ENCODE measurements around the gene PBX2.
"Not testable (repeated sequence)": the region's sequence is repeated elsewhere in the genome, so short reads cannot be mapped to it uniquely, and the experiment has no call there.

The PBX2 gene

DNA sequence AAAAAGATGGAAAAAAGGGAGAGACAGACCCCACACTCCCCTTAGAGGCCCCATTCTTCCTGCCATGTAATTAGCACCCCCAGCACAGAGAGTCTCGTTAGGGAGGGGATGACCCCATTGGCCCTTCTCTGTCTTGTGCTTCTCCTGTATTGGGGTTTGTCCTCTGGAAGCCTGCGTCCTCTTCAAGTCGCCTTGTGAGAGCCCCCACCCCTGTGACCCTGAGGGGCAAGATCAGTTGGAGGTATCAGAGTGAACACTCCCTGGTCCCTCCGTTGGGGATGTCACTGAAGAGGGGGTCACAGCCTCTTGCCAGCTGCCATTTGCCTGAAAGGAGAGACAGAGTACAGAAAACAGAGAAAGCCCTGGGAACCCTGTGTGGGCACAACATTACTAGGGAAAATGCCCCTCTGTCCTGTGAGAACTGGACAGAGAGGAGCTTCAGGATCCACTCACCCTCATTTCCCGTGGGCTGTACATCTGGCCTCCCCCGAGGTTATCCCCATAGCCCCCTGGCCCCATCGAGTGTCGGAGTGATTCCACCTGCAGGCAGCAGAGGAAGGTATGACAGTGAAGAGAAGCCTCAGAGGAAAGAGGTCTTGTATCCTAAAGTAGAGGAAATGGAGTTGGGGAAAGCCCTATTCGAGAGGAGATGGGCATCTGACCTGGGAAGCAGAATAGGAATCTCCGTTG lies 3.7 kb downstream of the PBX2 start:
- DNase-seq = not testable (repeated sequence)

DNA sequence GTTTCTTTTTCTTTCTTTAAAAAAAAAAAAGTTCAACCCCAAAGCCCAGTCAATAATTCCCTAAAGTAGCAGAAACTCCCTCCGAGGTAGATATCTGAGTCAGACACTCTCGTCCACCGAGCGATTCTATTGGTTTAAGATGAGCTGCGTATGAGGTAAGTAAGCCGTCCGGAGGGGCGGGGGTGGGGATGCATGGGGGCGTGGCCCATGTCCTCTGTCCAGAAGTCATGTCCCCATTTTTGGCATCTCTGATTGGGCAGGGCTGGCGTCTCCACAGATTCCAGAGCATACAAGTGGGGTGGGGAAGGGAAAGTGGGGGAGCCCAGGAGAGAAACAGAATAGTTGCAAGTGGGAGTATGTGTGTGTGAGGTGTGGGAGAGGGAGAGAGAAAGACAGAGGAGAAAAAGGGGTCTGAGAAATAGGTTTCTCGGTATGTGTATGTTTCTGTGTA lies 4.3 kb downstream of the PBX2 start:
- peak; percentile 72 for DNase-seq

DNA sequence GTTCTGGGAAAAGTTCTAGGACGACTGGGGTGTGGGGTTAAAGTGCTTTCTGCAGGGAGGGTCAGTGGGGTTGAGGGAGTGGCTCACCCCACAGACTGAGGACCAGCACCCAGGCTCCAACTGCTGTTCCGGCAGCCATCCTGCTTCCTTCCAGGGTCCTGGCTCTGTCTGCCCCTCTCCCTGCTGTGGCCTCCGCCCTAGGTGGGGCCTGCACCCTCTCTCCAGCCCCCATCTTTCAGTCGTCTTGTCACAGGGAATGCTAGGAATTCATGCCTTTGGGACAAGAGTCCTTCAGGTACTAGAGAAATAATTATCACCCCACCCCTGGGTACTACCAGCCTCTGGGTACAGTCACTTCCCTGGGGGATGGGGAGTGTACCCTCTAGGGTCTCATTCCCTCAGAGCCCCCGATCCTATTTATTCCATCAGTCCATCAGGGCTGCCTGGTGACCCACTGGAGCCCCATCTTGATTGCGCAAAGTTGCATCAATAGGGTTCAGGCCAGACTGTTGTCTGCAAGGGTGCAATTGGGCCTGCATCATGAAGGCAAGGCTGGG lies 5.8 kb downstream of the PBX2 start, which contains the start of gene AGER:
Gene AGER (minus strand): TSS at position 170 of the 557 bp plus-strand sequence. CDS start 31 bp downstream, at position 139.
- DNase-seq = no peak

DNA sequence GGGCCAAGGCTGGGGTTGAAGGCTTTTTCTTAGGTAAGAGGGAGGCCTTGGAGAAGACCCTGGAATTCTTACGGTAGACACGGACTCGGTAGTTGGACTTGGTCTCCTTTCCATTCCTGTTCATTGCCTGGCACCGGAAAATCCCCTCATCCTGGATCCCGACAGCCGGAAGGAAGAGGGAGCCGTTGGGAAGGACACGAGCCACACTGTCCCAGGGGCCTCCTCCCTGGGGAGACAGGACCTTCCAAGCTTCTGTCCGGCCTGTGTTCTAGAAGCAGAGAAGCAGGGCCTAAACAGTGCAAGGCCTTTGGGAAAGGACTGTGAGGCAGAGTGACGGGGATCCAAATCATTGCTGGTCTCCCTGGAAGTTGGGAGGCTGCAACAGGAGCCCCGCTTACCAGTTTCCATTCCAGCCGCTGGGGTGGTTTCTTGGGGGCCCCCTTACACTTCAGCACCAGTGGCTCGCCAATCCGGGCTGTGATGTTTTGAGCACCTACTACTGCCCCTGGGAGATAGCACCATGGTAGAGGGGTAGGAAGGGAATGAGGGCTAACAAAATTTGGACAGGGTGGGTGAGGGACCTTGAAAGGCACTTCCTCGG lies 6.4 kb downstream of the PBX2 start:
- DNase-seq = no peak

DNA sequence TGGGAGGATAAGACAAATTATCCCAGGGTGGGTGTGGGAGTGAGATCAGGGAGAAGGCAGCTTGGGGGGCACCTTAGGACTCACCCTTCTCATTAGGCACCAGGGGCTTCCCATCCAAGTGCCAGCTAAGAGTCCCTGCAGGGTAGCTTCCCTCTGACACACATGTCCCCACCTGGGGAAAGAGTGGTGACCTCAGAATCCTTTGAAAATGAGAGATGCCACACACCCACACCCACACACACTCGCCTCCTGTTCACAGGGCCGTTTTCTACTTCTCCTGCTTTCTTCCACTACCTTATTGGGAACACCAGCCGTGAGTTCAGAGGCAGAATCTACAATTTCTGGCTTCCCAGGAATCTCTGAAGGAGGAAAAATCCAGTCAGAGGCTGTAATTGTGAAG lies 7.0 kb downstream of the PBX2 start:
- DNase-seq = no peak

DNA sequence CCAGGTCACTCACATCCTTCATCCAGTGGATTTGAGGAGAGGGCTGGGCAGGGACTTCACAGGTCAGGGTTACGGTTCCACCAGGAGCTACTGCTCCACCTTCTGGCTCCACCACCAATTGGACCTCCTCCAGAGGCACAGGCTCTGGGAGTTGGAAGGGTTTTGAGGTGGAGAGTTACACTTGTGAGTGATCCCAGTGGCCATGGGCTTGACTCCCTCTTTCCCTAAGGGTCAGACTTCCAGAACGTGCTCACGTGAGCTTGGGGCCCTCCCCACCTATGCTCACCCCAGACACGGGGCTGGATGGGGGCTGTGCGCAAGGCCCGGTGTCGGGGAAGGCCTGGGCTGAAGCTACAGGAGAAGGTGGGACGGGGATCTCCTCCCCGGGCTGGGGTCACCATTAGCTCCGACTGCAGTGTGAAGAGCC lies 7.4 kb downstream of the PBX2 start:
- no peak for DNase-seq

DNA sequence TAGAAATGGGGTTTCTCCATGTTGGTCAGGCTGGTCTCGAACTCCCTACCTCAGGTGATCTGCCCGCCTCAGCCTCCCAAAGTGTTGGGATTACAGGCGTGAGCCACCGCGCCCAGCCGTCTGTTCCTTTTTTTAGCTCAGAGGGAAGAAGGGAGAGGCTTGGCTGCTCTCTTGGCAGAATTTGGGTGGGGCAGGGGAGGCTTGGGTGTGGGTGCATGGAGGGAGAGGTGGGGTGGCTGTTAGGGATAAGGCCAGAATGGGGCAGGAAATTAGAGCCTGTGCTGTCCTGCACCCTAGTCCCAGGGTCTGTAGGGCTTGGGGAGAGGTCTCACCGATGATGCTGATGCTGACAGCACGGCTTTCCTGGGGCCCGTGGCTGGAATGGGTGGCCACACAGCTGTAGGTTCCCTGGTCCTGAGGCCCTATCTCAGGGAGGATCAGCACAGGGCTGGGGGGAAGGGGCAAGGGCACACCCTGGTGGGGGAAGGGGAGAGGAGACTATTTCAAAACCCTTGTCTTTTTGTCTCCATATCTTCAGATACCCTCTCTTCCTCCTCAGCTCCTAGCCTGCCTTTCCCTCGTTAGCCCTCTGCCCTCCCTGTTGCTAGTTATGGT lies 8.0 kb downstream of the PBX2 start:
- no peak for DNase-seq

DNA sequence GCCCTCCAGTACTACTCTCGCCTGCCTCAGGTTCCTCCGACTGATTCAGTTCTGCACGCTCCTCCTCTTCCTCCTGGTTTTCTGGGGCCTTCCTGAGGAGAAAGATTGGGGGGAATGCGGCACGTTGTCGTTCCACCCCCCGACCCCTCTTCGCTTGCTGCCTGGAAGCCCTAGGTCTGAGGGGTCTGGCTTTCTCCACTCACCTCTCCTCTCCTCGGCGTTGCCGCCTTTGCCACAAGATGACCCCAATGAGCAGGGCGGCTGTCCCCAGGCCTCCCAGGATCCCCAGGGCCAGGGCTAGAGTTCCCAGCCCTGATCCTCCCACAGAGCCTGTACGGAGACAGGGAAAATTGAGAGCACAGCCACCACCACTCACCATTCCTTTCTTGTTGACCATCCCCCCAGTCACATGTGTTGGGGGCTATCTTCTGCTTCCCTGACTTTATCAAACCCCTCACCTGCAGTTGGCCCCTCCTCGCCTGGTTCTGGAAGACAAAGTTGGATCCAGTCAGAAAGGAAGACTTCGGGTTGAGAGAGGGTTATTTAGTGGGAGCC lies 8.8 kb downstream of the PBX2 start:
- DNase-seq = no peak

DNA sequence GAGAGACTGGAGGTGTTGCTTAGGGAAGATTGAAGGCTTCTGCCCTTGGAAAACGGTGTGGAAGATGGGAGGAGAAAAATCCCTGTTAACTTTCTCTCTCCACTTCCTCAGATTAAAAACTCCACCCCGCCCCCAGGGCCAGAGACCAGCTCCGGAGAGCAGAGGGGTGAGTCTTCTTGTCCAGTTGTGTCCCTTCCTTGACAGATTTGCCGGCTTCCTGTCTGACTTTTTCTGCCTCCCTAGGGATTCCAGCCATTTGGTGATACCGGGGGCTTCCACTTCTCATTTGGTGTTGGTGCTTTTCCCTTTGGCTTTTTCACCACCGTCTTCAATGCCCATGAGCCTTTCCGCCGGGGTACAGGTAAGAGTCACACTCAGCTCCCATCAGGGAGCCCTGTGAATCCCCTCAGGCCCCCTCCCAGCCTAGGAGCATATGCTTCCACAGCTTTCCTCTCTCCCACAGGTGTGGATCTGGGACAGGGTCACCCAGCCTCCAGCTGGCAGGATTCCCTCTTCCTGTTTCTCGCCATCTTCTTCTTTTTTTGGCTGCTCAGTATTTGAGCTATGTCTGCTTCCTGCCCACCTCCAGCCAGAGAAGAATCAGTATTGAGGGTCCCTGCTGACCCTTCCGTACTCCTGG lies 10.1 kb downstream of the PBX2 start:
- no peak for DNase-seq

DNA sequence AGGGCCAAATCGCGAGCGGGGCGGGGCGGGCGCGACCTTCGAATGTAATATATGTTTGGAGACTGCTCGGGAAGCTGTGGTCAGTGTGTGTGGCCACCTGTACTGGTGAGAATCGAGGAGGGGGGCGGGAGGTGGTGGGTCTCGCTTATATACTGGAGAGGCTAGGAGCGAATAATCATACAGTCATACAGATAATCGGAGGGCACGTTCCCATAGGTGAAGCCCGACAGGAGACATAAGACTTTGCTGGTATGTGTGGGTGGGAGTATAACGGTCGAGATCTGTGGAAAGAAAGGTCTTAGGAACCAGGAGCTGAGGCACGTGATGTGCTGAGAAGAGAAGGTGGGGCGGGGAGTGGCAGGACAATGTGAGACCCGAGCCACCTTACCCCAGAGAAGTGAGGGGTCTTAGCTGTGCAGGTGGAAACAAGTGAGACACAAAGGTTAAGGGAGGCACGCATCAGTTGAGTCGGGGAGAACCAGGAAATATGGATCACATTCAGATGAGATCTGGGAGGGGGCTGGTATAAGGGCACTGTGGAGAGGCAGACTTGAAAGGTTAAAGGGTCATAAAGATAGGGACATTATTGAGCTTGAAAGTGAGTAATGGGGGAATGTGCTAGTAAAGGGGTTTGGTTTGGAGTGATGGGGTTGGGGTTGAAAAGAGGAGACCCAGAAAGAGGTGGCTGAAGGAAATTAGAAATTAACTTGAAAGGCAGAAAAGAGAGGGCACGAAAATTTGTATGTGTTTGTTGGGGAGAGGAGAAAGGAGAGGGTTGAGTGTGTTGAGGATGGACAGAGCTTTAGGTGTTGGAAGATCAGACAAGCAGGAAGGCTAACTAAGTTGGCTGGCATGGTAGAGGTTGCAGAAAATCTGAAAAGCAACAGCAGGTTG lies 11.2 kb downstream of the PBX2 start:
- DNase-seq = no peak

DNA sequence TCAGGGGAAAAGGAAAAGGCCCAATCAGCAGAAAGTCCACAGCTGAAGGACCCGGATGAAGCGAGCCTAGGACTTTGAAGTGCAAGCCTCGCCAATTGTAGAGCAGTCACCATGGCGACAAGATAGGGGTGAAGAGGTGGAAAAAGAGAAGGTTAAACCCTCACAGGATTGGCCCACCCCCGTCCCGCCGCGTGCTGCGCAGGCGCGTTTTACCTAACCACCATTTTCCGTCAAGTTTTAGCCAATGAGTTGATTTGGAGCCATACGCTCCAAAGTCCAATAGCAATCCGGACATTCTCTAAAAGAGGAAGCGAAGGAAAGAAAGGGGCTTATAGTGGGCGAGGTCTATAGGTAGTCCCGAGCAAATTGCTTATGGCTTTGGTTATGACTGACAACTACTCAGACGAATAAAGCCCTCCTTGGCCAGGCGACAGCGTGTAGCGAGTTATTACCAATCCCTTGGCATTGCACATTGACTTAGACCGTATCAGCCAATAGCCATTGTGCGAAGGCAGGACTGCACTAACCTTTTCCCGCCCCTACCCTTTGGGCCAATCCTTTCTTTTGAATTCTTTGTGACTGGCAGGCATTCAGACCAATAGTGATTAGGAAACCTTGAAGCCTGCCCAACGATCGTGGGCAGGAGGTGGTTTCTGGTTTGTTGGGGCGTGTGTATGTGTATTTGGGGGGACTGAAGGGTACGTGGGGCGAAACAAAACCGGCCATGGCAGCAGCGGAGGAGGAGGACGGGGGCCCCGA lies 12.0 kb downstream of the PBX2 start, which contains the start of gene RNF5:
Gene RNF5 (plus strand): TSS at position 618 of the 759 bp plus-strand sequence. CDS start 107 bp downstream, at position 725.
- peak; percentile 91 for DNase-seq

DNA sequence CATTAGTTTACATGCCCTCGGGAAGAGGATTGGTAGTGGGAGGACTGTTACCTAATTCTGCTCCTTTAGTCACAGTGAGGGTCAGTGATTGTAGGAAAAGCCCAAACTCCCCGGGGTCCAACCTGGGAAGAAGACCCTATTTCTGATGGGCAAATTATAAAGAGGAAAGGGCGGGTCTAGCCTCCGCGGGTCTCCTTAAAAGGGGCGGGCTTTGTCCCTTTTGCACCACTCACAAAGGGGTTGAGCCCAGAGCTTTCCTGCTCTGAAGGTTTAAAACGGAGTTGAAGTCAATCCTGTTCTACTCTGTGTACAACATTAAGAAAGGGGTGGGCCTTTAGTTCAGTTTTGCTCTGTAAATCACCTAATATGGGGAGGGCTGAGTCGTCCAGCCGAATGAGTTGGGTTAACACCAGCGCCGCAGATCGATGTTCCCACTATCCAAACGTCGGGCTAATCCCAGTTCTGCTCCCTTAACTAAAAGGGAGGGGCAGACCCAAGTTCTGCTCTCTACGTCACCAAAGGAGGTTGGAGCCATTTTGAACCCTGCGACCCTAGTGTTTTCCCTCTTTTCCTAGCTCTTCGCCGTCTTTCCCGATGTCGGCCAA lies 12.7 kb downstream of the PBX2 start:
- DNase-seq = peak; percentile 44

DNA sequence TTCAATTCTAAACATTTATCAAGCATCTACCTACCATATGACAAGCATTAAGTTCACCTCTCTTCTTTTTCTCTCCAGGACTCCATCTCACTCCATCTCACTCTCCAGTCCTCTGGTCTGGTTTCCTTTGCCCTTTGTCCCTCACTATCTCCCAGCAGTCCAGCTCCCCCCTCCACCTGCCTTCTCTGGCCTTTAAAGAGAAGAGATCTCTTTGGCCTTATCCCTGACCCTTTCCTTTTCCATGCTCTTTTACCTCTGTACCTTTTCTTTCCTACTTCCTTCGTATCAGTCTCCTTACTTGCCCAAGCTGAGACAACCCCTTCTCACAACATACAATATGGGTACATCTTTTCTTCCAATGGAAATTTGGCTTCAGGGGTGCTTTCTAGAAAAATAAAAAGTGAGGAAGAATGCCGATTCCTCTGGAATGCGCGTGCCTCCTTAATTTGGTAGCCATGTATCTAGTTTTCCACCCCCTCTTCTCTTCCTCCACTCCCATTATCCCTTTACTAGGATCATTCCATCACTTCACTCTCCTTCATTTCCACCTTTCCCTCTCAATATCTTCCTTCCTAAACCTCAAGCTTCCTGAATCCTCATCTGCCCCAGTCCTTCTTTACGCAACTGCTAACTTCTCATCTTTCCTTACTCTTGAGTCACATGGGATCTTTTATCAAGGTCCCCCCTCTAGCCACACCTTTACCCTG lies 13.4 kb downstream of the PBX2 start:
- DNase-seq = no peak

DNA sequence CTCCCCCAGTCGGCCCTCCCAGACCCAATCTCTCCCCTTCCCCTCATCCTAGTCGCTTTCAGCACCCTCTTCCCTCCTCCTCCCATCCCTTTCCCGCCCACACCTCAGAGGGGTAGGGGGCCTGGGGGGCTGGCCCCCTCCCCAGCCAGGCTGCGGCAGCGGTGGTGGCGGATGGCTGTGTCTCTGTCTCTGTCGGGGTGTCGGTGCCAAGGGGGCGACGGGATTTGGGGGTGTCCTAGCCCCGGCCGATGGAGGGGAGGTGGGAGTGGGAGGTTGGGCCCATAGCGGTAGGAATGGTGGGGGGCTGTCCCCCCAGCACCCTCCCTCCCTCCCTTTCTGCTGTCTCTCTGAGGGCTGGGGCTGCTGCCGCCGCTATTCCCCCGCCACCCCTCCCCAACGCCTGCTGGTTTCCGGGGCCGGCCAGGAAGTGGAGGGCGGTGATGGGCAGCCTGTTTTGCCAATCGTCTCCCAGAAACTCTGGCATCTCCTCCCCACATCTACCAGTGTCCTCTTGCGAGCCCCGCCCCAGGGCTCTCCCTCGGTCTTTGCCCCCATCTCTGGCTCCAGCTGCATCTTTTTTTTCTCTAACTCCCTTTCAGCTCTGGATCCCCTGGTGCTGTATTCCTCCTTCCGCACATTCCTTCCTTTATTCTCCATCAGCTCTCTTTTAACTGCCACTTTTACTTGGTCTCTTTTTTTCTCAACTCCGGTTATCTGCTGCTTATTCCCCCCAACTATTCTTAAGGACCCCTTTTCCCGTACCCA lies 14.1 kb downstream of the PBX2 start, which contains the start of gene AGPAT1:
Gene AGPAT1 (minus strand): TSS at position 374 of the 765 bp plus-strand sequence. CDS start 4,588 bp downstream, outside the sequence.
- DNase-seq = peak; percentile 98

DNA sequence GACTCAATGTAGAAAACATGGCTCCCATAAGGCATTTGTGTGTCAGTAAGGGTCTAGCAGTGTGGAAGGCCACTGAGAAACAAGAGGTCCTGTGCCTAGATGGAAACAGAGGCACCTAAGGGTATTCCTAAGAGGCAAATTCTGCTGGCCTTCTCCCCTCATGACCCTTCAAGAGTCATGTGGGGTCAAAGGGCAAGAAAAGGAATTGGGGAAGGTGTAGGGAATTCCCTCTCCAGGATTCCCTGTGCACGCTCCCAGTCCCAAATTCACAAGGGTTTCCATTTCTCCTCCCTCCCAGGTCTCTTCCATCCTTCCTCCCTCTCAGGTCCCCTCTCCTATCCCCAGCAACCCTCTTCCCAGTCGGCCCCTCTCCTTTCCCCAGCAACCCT lies 14.7 kb downstream of the PBX2 start:
- no peak for DNase-seq

DNA sequence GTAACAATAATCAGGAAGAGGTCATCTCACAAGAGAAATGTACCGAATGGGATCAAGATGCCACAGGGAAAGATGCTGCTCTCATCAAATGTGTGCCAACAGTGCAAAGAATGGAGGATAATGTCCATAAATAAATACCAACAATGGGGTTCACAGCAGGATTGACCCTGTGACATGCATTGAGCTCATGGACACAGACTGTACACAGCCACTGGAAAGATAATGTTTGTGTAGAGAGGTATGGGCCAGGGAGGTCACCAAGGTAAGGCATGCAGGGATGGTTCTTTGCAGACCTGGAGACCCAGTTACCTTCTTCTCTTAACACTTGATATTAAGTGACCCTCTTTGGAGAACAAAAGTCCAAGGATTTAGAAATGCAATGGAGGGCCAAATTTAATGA lies 15.6 kb downstream of the PBX2 start:
- no peak for DNase-seq

DNA sequence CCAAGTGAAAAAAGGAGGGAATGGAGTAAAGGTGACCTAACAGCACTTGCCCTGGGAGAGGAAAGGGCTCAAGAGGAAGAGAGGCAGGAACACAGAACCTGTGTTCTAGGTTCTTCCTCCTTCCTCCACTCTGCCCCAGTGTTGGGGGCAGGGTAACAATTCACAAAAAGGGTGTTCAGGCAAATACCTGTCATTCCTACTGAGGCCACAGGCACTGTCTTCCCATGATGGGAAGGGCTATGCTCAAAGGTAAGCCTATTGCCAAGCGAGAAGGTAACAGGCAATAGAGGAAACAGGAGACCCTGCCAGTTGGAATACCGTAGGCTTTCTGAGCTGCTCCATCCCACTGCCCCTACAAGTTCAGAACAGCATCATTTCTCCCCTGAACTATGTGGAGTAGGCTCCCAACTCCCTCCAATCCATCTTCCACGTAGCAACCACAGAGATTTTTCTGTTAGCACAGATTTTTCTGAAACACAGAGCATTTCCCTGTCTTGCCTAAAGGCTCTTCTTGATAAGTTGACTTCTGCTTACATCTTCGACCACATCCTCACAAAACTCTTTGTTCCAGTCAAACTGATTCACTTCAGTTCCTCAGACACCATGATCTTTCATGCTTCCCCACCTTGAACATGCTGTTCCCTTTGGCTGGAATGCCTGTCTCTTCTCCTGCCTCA lies 16.8 kb downstream of the PBX2 start:
- DNase-seq = no peak

DNA sequence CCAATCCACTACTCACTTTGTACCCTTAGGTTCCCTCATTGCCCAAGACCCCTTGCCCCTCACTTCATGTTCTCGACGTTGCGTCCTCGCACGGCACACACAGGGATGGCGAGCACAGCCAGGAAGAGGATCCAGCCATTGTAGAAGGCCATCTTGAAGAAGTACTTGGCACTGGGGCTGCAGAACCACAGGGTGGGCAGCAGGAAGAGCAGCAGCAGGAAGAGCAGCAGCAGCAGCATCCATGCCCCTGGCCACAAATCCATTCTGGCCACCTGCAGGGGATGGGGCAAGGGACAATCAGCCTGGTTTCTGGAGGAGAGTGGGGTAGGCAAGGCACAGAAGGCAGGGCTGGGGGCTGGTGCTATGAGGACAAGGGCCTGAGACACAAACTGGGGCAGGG lies 18.8 kb downstream of the PBX2 start:
- no peak for DNase-seq

Measured in activated naive CD4-positive, alpha-beta T cell treated with Interleukin-2 at 50 U/mL for 16 hours (primary cell).